Neural crest cell (in vitro differentiated cells): ENCODE measurements around the gene FAM9C. TPM values are rescaled to one million over a fixed set of nuclear protein-coding genes. Genes with fewer than 3 reads are reported as not detected.

Experiments
- DNase-seq: peaks from one replicate; pipeline ENCODE4 v3.0.0; 2021; ENCODE audit warnings: low read depth, mixed read lengths, low spot score
- H3K27ac Mint-ChIP-seq: one replicate; pipeline ENCODE4 v1.8.0; 2021; ENCODE audit warnings: mild to moderate bottlenecking, mixed read lengths; ENCODE audit not compliant: unreplicated experiment
- H3K27me3 Mint-ChIP-seq: 2 replicates; pipeline ENCODE4 v1.8.0; 2021; ENCODE audit warnings: low read depth, mild to moderate bottlenecking, mixed read lengths
- H3K36me3 Mint-ChIP-seq: 2 replicates; pipeline ENCODE4 v1.8.0; 2021; ENCODE audit warnings: low read depth, mild to moderate bottlenecking, mixed read lengths
- H3K4me1 Mint-ChIP-seq: 2 replicates; pipeline ENCODE4 v1.8.0; 2021; ENCODE audit warnings: mixed read lengths
- H3K4me3 Mint-ChIP-seq: one replicate; pipeline ENCODE4 v1.8.0; 2021; ENCODE audit warnings: mild to moderate bottlenecking, mixed read lengths
- H3K9me3 Mint-ChIP-seq: 2 replicates; pipeline ENCODE4 v1.8.0; 2021; ENCODE audit warnings: mixed read lengths
- CTCF ChIP-seq: fragments of 200-600 bp; sonication (generic); conservative IDR thresholded peaks from 2 replicates; pipeline ENCODE4 v1.5.0; 2021; ENCODE audit warnings: antibody characterized with exemption, mild to moderate bottlenecking
- total RNA-seq: library from RNA; stranded (reverse); gene quantifications from 2 replicates; pipeline ENCODE4 v1.2.1, GENCODE V29; 2021

FAM9C gene
- total RNA-seq, 1 donor from 2014 or later, result 0.07 TPM

- Mint-ChIP-seq H3K9me3 (peaks cover 3% of the 10 kb centered on the region), H3K4me3 (peak overlapping the region; percentile 54), H3K27ac (peak overlapping the region; percentile 84), H3K27me3 (no peaks in the 10 kb centered on the region), H3K4me1 (peaks cover 38% of the 10 kb centered on the region), H3K36me3 (no peaks in the 10 kb centered on the region)
- TF ChIP-seq CTCF, result no peak
- DNase-seq, result no peak
Measured at GRCh38 chrX:12999422-12999821, 45.0 kb downstream of the FAM9C start.

- Mint-ChIP-seq H3K27ac (peak overlapping the region; percentile 95), H3K9me3 (peaks cover 3% of the 10 kb centered on the region), H3K4me1 (peaks cover 38% of the 10 kb centered on the region), H3K36me3 (no peaks in the 10 kb centered on the region), H3K27me3 (no peaks in the 10 kb centered on the region), H3K4me3 (peak overlapping the region; percentile 32)
- TF ChIP-seq CTCF, result no peak
- DNase-seq, result peak; percentile 5
Measured at GRCh38 chrX:12997906-12998687, 46.3 kb downstream of the FAM9C start.

- DNase-seq, result no peak
- no peak overlapping the region for H3K4me3 Mint-ChIP-seq
- peaks cover 3% of the 10 kb centered on the region for H3K9me3 Mint-ChIP-seq
- H3K27me3 Mint-ChIP-seq, result no peaks in the 10 kb centered on the region
- no peak for TF ChIP-seq CTCF
- no peaks in the 10 kb centered on the region for H3K36me3 Mint-ChIP-seq
- peaks cover 38% of the 10 kb centered on the region for H3K4me1 Mint-ChIP-seq
- no peak overlapping the region for H3K27ac Mint-ChIP-seq
Measured at GRCh38 chrX:12996934-12997435, 47.4 kb downstream of the FAM9C start.

- Mint-ChIP-seq H3K4me1 (peaks cover 17% of the 10 kb centered on the region), H3K27ac (no peak overlapping the region), H3K9me3 (peaks cover 7% of the 10 kb centered on the region)
Measured at GRCh38 chrX:12994321-12994720, 50.1 kb downstream of the FAM9C start.

GRCh38 chrX:12993826-12994225, 50.6 kb downstream of the FAM9C start:
- no peak for TF ChIP-seq CTCF
- Mint-ChIP-seq H3K4me3 (no peak overlapping the region), H3K27me3 (no peaks in the 10 kb centered on the region), H3K27ac (no peak overlapping the region), H3K4me1 (peaks cover 16% of the 10 kb centered on the region), H3K9me3 (peaks cover 7% of the 10 kb centered on the region), H3K36me3 (no peaks in the 10 kb centered on the region)
- DNase-seq, result no peak

More at GRCh38 chrX:12994321-12994720, 50.1 kb downstream of the FAM9C start:
- no peaks in the 10 kb centered on the region for H3K27me3 Mint-ChIP-seq
- no peak for DNase-seq
- TF ChIP-seq CTCF, result no peak
- H3K36me3 Mint-ChIP-seq, result no peaks in the 10 kb centered on the region
- H3K4me3 Mint-ChIP-seq, result no peak overlapping the region
